NB4 (cell line): ENCODE results near the gene PRPF6.

Source experiments
- CTCF ChIP-seq: IDR thresholded peaks from one replicate; pipeline ENCODE4 v1.5.1; 2012; ENCODE audit warnings: low read depth, low read length
- POLR2A ChIP-seq: IDR thresholded peaks from 2 replicates; pipeline ENCODE4 v1.6.1; 2011; ENCODE audit warnings: mild to moderate bottlenecking; ENCODE audit not compliant: insufficient read length; ENCODE audit errors: extremely low read depth

DNA sequence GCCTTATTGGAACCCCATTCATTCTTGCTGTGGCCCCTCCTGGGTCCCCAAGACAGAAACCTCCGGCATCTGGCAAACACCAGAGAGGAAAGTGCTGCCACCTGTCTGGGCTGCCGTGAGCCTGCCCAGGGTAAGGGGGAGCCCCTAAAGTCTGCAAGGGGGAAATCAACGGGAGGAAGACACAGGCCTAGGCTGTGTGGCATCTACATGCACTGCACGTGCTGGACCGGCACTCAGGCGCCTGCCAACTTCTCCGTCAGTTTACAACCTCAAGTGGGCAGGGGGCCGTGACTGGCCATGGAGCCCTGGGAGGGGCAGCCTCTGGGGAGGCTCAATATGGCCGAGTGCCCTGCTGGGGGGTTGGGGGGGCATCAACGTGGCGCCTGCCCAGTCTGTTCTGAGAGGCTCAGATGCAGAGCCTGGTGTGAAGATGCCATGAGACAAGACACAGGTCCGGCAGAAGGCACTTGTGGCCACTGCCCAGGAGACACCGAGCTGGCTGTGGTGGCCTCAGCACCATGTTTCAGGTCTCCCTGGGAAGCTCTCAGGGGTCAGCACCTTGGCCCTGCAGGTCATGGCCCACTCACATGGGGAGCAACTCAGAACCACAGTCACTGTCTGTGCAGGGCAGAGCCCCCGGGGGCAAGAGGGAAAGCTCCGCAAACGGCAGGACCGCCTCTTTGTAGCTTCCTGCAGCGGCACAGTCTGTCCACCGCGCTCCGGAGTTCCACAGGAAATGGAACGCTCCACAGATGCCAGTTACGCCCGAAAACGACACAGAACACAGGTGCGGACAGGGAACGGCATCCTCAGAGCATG is 33.1 kb upstream of the PRPF6 start:
- TF ChIP-seq CTCF, result no peak
- TF ChIP-seq POLR2A, result no peak
